NCI-H2107 treated with DMSO at 0.1 percent for 48 hours (cell line): ENCODE results near the gene PCDH12.

Experiments
- DNase-seq: peaks from one replicate; lab custom pipeline; 2025; ENCODE audit not compliant: unreplicated experiment; lab: John Stamatoyannopoulos, UW

Gene PCDH12

GRCh38 chr5:141910271-141910673, 47.7 kb downstream of the PCDH12 start:
- no peak for DNase-seq

GRCh38 chr5:141909212-141909611, 48.8 kb downstream of the PCDH12 start:
- no peak for DNase-seq

- no peak for DNase-seq
Measured at GRCh38 chr5:141908796-141909195, 49.2 kb downstream of the PCDH12 start.

- no peak for DNase-seq
Measured at GRCh38 chr5:141906972-141907371, 51.0 kb downstream of the PCDH12 start.

- no peak for DNase-seq
Measured at GRCh38 chr5:141906517-141906916, 51.5 kb downstream of the PCDH12 start.

- DNase-seq = no peak
Measured at GRCh38 chr5:141904551-141904950, 53.5 kb downstream of the PCDH12 start.

- no peak for DNase-seq
Measured at GRCh38 chr5:141903261-141903660, 54.7 kb downstream of the PCDH12 start.

GRCh38 chr5:141902015-141902814, 55.8 kb downstream of the PCDH12 start:
- no peak for DNase-seq

- DNase-seq = no peak
Measured at GRCh38 chr5:141898448-141899049, 59.5 kb downstream of the PCDH12 start.

- DNase-seq = no peak
Measured at GRCh38 chr5:141897425-141897824, 60.6 kb downstream of the PCDH12 start.
